Activated CD8-positive, alpha-beta memory T cell treated with anti-CD3 and anti-CD28 coated beads, Interleukin-2, amount 50 U/mL, for 24 hours (primary cell): ENCODE measurements around the gene USH2A.

Experiments
- DNase-seq: peaks from one replicate; pipeline ENCODE4 v3.0.0-alpha.2; 2020; ENCODE audit errors: extremely low read depth

Gene USH2A

GRCh38 chr1:215793180-215793579 is 630.1 kb downstream of the USH2A start:
- DNase-seq, result no peak

DNA sequence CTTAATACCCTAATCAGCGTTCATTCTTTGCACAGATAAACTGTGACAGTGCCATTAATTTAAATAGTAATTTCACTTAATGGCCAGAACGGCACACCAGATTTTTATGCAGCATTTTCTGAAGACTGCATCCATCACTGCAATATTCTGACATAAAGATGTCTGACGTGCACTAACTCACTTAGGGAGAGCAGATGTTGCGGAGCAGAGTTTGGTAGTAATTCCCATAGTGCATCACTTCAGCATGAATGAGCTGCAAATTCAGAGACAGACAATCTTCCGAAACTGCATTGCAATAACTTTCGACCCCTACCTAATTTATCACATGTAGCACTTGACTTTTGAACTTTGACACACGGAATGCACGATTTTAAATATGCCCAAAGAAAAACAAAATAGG is 630.8 kb downstream of the USH2A start:
- no peak for DNase-seq

DNA sequence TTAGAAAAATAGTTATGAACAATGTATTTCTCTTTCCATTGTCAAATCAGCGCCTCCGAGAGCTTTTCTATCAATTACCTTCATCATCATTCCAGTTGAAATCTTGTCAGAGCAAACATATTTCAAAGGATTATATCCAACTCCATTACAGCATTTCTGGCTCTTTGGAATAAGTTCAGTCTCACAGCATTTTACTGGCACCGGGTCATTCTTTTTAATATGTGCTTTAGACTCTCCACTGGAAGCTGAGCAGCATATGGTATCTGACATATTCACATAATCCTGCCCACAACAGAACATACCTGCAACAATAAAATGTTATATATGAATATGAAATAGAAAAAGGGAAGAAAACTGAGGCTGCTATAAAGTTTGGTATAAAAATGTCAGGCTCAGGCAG is 633.3 kb downstream of the USH2A start:
- no peak for DNase-seq

DNA sequence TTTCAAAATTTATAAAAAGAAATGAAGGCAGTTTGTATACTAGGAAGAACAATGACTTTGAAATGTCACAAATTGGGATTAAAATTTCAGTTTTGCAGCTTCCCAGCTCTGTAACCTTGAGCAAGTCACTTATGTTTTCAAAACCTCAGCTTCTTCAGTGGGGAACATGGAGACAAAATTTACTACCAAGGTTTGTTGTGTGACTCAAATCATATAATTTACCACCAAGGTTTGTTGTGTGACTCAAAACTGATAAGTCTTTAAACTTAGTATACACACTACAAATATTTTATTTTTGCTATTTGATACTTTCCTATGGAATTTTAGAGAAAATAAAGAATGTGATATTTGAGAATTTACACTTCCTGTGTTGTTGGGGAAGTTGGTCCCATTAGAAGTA is 636.3 kb downstream of the USH2A start:
- DNase-seq, result no peak

GRCh38 chr1:215780641-215781040 is 642.6 kb downstream of the USH2A start:
- DNase-seq, result no peak

DNA sequence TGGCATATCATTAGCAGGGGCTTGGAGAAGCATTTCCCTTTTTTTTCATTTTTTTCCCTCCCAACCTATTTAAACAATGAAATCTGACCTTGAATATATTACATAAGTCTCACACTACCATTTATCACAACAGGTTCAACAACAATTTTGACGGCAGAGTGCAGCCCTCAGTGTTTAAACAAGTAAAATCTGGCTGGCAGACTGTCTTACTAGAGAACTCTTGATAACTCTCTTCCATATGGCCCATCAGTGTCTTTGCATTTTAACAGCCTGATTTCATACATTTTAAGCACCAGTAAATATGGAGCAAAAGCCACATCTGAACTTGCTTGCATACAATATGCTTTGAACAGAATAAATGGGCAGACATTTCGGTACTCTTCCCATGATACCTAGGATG is 643.1 kb downstream of the USH2A start:
- no peak for DNase-seq

DNA sequence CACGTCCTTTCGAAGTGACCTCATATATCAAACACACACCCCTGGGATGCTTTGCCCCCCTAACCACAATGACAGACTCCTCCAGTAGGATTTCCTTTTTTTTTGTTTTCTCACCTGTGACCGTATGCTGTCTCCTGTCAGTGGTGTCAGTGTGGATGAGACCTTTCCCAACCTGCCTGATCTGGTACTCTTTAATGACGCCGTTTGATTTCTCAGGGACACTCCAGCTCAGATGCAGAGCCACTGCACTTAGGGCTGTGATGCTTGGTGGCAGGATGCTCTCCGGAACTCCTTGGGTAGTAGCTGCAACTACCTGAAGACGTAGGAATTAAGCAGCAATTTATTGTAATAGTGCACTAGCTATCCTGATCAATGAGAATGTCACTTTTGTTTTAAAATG is 643.5 kb downstream of the USH2A start:
- DNase-seq, result no peak

DNA sequence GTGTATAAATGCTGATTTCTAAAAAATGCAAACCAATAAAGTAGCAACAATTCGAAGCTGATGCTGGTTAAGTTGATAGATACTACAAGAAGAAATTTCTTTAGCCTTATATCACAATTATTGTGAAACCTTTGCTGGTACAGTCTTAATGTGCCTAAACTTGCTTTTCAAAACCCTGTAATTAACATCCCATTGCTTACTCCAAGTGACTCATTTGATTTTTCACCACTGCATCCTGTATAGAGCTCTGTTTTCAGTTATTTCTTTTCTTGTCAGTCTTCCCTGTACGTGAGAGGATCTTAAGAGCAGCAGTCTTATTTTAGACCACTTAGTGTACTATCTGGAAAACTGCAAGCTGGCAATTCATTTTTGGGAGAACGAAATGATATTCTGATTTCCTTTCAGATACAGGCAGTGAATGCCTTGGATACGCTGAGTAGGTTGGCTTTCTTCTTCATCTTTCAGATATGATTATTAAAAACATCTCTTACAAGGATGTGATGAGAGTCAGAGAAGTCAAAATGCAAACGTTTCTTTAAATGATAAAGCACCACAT is 645.8 kb downstream of the USH2A start:
- no peak for DNase-seq

- DNase-seq, result no peak
Measured at GRCh38 chr1:215776336-215776735, 646.9 kb downstream of the USH2A start.

DNA sequence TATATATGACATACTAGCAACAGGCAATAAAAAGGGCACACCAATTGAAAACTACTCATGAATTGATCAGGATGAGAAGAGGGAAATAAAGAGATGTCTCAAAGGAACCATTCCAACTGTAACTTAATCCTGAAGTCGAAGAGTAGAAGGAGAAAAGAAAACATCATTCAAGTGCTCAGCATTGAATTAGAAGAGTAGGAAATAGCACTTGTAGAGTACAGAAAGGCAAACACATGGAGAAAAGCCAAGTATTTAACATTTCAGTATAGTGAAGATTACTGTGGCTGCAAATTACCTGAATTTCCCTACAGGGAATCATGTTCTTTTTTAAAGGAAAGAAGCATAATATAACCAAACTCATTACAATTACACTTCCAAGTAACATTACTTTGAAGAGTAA is 651.1 kb downstream of the USH2A start:
- DNase-seq, result no peak

- DNase-seq, result no peak
Measured at GRCh38 chr1:215768303-215768702, 654.9 kb downstream of the USH2A start.

GRCh38 chr1:215767761-215768160 is 655.5 kb downstream of the USH2A start:
- DNase-seq, result no peak

DNA sequence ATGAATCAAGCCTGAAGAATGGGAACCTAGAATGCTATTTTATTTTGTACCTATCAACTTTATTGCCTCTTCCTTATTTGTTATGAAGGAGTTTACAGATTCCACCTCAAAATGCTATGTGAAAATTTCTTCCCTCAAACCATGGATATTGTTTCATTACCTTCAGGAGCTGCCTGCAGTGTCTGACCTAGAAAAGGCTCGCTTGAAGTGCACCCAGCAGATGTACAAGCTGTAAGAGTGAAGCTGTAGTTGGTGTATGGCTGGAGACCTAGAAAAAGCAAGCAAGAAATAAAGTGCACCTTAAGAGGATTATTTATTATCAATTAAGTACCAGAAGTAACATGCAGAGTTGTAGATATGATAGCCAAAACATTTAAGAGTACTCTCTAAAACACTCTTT is 656.7 kb downstream of the USH2A start:
- no peak for DNase-seq

GRCh38 chr1:215765833-215766232 is 657.4 kb downstream of the USH2A start:
- no peak for DNase-seq

GRCh38 chr1:215761446-215761845 is 661.8 kb downstream of the USH2A start:
- DNase-seq, result no peak

- DNase-seq, result no peak
Measured at GRCh38 chr1:215754112-215754511, 669.1 kb downstream of the USH2A start.

DNA sequence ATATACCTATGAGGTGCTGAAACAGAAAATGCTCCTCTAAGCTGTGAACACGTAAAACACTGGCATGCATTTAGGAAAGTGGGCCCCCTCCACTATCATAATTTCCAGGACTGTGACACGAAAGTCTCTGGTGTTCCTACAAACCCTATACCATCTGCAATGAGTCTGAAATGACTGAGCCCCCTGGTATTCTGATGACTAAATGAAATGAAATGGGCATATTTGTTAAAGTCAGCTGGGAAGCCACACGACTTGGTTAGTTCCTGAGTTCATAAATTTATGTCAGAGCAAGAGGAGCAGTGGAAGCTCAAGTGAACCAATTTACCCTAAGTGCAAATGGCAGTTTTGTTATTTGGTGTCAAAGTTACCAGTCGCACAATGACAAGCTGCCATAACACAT is 673.8 kb downstream of the USH2A start:
- DNase-seq, result no peak

DNA sequence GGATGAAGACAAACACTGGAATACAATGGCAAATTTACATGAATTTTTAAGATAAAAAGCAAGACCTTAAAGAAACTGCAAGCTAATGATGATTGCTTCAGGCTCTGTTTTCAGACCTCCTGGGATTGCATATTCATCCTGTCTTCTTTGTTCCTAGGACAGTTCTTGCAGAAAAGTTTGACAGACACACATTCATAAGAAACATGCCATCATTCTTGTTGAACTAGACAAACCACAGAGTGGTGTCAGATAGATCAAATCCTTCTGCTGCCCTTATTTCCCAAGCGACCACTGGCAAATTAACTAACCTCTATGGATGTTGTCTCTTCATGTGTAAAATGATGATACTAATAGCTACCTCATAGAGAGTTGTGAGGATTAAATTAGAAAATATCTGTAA is 674.8 kb downstream of the USH2A start:
- no peak for DNase-seq

GRCh38 chr1:215744419-215744818 is 678.8 kb downstream of the USH2A start:
- no peak for DNase-seq

DNA sequence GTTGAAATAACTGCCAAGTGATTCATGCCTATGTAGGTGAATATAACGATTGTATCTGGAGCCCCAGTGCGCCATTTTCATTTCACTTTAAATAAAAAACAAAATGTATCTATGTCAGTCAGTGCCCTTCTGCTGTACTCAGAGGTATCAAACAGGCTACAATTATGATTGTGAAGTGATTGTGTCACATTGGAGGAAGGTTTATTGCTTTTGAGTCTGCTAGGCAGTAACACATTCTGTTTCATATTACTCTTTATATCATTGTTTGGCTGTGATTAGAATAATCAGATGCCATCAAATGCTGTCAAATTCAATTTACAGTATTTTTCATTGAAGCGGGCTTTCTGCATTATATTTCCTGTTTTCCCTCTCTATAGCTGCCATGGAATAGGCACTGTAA is 684.2 kb downstream of the USH2A start:
- DNase-seq, result no peak

DNA sequence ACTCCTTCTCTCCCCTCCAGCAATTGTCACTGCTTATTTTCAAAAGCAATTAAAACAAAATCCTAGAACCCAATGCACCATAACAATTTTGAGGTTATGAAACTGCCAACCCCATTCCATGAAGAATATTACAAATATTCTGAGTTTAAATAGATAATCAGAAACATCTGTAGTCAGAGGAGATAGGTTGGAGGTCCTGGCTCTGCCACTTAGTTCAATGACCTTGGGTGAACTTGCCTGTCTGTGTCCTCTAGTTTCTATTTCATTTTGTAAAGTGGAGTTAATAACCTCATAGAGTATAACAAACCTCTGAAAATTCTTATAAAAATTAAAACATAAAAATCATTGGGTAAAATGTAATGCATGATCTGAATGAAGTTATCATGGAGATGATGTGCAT is 691.5 kb downstream of the USH2A start:
- DNase-seq, result no peak

DNA sequence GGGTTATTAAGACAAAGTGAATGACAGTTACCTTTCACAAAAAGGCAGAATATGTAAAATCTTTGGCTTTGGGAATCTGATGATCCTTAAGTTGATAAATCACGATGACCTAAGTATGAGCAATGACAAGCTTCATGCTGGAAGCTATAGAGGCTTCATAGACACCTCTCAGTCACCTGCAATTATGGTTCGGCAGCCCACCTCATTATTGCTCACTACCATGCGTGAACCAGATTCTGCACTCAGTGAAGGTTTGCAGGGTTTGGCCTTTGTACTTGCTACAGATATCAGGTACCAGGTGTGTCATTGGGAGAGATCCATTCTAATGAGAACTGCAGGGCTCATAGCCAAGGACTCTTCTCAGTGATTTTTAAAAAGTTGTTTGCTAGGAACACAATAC is 692.6 kb downstream of the USH2A start:
- DNase-seq, result no peak

DNA sequence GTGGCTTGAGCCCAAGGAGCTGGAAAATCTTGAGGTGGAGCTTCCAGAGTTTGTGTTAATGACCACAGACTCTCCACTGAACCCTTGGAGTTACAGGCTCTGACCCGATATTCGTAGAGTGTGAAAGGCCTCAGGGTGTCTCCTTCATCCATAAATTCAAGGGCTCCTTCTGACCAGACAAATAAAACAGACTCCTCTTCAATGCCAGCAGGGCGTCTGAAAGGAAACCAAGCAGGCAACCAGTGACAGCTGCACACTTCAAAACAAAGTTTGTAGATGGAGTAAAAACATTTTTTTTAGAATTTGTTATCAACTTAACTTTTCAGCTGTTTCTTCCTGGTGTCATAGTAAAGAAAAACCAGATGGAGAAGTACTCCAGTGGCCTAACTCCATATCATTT is 695.1 kb downstream of the USH2A start:
- no peak for DNase-seq

DNA sequence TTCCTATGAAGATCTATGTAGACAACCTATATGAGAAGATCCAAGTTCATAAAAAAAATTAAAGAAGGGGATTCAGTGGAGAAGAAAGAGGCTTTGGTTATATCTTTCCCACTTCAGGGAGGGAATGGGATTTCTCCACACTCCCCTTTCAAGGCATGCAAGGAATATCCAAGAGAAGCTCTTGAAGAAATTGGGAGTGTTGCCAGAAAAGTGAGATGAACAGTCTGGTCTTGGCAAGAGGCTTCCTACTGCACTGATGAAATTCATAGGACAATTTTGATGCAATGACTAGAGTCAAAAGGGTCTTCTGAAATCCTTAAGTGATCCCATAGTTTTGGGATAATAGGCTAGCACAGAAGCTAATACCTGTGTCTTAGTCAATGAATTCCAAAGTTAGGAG is 703.1 kb downstream of the USH2A start:
- DNase-seq, result no peak

DNA sequence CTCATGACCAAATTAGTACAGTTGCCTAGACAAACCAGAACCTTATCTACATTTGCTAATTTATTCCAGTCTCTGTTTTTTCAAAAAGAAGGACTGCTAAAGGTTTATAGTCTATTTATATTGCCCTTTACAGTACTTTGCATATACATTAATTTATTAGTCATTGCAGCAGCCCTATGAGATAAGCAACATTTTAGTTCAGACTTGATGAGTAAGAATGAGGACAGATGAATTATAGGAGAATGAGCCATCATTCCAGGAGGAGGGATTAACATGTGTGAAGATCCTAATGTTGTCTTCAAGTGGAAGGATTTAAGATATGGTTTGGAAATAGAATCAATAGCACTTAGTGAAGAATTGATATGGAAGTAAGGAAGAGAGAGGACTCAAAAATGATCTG is 703.7 kb downstream of the USH2A start:
- no peak for DNase-seq
